ENCODE data around the gene HM13.

DNA sequence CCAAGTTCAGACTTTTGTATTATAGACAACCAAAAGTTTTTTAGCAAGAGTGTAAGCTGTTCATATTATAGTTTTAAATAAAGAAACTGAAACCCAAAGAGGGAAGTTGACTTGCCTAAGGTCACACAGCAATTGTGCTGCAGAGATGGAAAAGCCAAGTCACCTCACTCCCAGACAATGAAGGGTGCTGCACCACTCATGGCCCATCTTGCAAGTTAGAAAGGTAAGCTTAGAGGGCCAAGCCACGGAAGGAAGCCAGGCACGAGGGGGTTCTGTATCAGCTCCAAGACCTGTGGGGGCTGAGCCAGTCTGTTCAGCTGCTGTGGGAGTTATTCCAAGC, 40.2 kb upstream of the HM13 start:
- TF ChIP-seq CTCF (IDR thresholded peaks at IDR 0.05; ENCODE audit: low read depth, low read length, poor library complexity, severe bottlenecking): no peak
- no peak for TF ChIP-seq EZH2phosphoT487 (IDR thresholded peaks at IDR 0.05; ENCODE audit: borderline replicate concordance, low read length)
